ENCODE data around the gene PPP1R3D. TPM values are rescaled to one million over a fixed set of nuclear protein-coding genes. Genes with fewer than 3 reads are reported as not detected.

PPP1R3D gene
- total and polyA plus RNA-seq, 2 of the 8 experiments (the other 6 are each of a cell fraction or from before 2014, with no cell fraction given), result 1.4 to 3.9 TPM

GRCh38 chr20:59988141-59988540 is 48.0 kb upstream of the PPP1R3D start:
- no peak overlapping the region for H2BK5ac ChIP-seq (ENCODE audit: low read depth, low read length)
- no peak overlapping the region for H3K18ac ChIP-seq (ENCODE audit: extremely low read depth, low read length)
- ChIA-PET POLR2A (ENCODE audit: partially characterized antibody) (interaction anchor here (1.2 kb wide), 1 partner anchor 48 kb away, joined by 3 read pairs; the partner anchor contains the start of genes FAM217B and PPP1R3D), CTCF (ENCODE audit: partially characterized antibody) (interaction anchor here (1.1 to 1.5 kb wide), 6 partner anchors 15 to 62 kb away, joined by 3 to 5 read pairs (median 3); no protein-coding TSS in a partner anchor)
- no peaks in the 10 kb centered on the region for H3K9me3 ChIP-seq (ENCODE audit: insufficient read depth in 2 of 2, low read depth in 1 of 2, low read length in 1 of 2)
- H3K79me2 ChIP-seq (ENCODE audit: control insufficient read depth in 1 of 2, insufficient read depth in 2 of 2, low read length in 2 of 2), result no peaks in the 10 kb centered on the region
- no peak overlapping the region for H2AFZ ChIP-seq (ENCODE audit: low read length)
- DNase-seq (ENCODE audit: low read depth in 1 of 2, low spot score in 2 of 2), result no peak
- no peak for FAIRE-seq
- no peak overlapping the region; the same call in 1 of the 2 replicates for H2BK12ac ChIP-seq (ENCODE audit: low read depth, low read length)
- WGBS, 2 experiments (ENCODE audit: extremely low coverage in 1 of 2, insufficient coverage in 1 of 2, insufficient read length in 1 of 2, insufficient replicate concordance in 2 of 2, low coverage in 1 of 2, low lambda C conversion rate in 2 of 2, missing lambda C conversion rate in 1 of 2), result 94% methylated on average over 5 of the region's 5 CpGs; no CpG with 5 or more reads in 1 of the 2 experiments
- H2BK20ac ChIP-seq (ENCODE audit: low read length), result no peak overlapping the region
- H4K8ac ChIP-seq (ENCODE audit: extremely low read depth, insufficient read depth, low read length), result no peak overlapping the region
- no peaks in the 10 kb centered on the region for H3K27me3 ChIP-seq (replicated peaks in 1 of 4; ENCODE audit: control insufficient read depth in 3 of 4, extremely low read depth in 1 of 4, insufficient read depth in 3 of 4, low read length in 3 of 4)
- no peak overlapping the region for H2AK5ac ChIP-seq (ENCODE audit: low read depth, low read length)
- peak overlapping the region; percentile 7 for H3K4ac ChIP-seq (replicated peaks; ENCODE audit: insufficient read length, low read depth, low read length)
- H3K4me1 ChIP-seq (replicated peaks in 1 of 4; ENCODE audit: control insufficient read depth in 3 of 4, insufficient read depth in 4 of 4, low read length in 3 of 4), result peaks cover 0 to 6% (median 3%) of the 10 kb centered on the region in 4 experiments; a peak in 3 of 7 replicates
- TF ChIP-seq MAFK (IDR thresholded peaks at IDR 0.05; ENCODE audit: low read depth, low read length), result peak; percentile 16; the same call in 1 of the 2 replicates
- no peak for TF ChIP-seq BCL11A (IDR thresholded peaks at IDR 0.05; ENCODE audit: low read depth in 2 of 2, low read length in 2 of 2)
- TF ChIP-seq TCF12 (IDR thresholded peaks at IDR 0.05; ENCODE audit: low read depth, low read length), result no peak
- TF ChIP-seq JUN (IDR thresholded peaks at IDR 0.05; ENCODE audit: low read depth, low read length), result no peak
- TF ChIP-seq BACH1 (IDR thresholded peaks at IDR 0.05; ENCODE audit: low read length), result peak; percentile 56; the same call in 1 of the 2 replicates
- no peak for TF ChIP-seq MAX (IDR thresholded peaks at IDR 0.05)
- H2BK120ac ChIP-seq (replicated peaks; ENCODE audit: low read depth, low read length), result no peak overlapping the region
- no peak overlapping the region for H3K23ac ChIP-seq (ENCODE audit: insufficient read length)
- H3K27ac ChIP-seq (ENCODE audit: low read depth, low read length), result no peak overlapping the region
- H4K91ac ChIP-seq (replicated peaks; ENCODE audit: insufficient read length, low read length), result no peak overlapping the region
- H3K36me3 ChIP-seq (ENCODE audit: control insufficient read depth in 2 of 4, insufficient read depth in 4 of 4, low read length in 3 of 4), result no peaks in the 10 kb centered on the region
- no peaks in the 10 kb centered on the region for H4K20me1 ChIP-seq (replicated peaks in 1 of 2; ENCODE audit: control insufficient read depth in 1 of 2, insufficient read depth in 2 of 2, low read length in 2 of 2)
- no peak overlapping the region for H3K14ac ChIP-seq (ENCODE audit: insufficient read length)
- H4K5ac ChIP-seq (ENCODE audit: insufficient read length, low read depth, low read length), result no peak overlapping the region
- H3K56ac ChIP-seq (replicated peaks; ENCODE audit: insufficient read length, low read depth, low read length), result no peak overlapping the region
- H3K79me1 ChIP-seq (ENCODE audit: low read depth, low read length), result no peaks in the 10 kb centered on the region
- no peak overlapping the region for H3K9ac ChIP-seq (replicated peaks in 1 of 4; ENCODE audit: extremely low read depth in 1 of 4, low read depth in 3 of 4, low read length in 3 of 4)
- H3K4me2 ChIP-seq (ENCODE audit: insufficient read depth in 1 of 2, low read depth in 2 of 2, low read length in 2 of 2), result no peak overlapping the region
- H2BK15ac ChIP-seq (ENCODE audit: low read length), result no peak overlapping the region
- no peak overlapping the region for H3K4me3 ChIP-seq (ENCODE audit: extremely low read depth in 1 of 4, insufficient read depth in 2 of 4, low read depth in 3 of 4, low read length in 4 of 4)
- no peaks in the 10 kb centered on the region for H3K23me2 ChIP-seq (ENCODE audit: low read depth, low read length)

Data from H1 (cell line).